Transverse colon (tissue), 4 donors: ENCODE measurements around the gene CDKAL1.
"Not testable (repeated sequence)": the region's sequence is repeated elsewhere in the genome, so short reads cannot be mapped to it uniquely, and the experiment has no call there.

Source experiments
- EP300 ChIP-seq: sonication (generic); formaldehyde crosslinking; IDR thresholded peaks from one replicate; pipeline ENCODE4 v1.6.1; 2017; ENCODE audit warnings: antibody characterized with exemption, low read depth
- POLR2A ChIP-seq: fragments of 450-650 bp; IDR thresholded peaks from one replicate; pipeline ENCODE4 v1.6.1; 2016; ENCODE audit warnings: antibody characterized with exemption, mild to moderate bottlenecking, moderate library complexity
- POLR2AphosphoS5 ChIP-seq, 3 donors: sonication (generic); formaldehyde crosslinking; IDR thresholded peaks; one replicate each; pipeline ENCODE4 v1.6.1; 2016; ENCODE audit warnings: antibody characterized with exemption in 3 of 3
- TF ChIP-seq, protein P1 (sequence below), 5 experiments: fragments of 200-600 bp in 3 of 5; fragments of 450-650 bp in 2 of 5; sonication (generic) in 3 of 5; IDR thresholded peaks; 1 replicate in 2 of 5; 2 replicates in 3 of 5; pipeline ENCODE4 v1.5.1; 2016 to 2017; ENCODE audit warnings: antibody characterized with exemption in 5 of 5, inconsistent platforms in 3 of 5, mild to moderate bottlenecking in 2 of 5, moderate library complexity in 1 of 5

DNA sequence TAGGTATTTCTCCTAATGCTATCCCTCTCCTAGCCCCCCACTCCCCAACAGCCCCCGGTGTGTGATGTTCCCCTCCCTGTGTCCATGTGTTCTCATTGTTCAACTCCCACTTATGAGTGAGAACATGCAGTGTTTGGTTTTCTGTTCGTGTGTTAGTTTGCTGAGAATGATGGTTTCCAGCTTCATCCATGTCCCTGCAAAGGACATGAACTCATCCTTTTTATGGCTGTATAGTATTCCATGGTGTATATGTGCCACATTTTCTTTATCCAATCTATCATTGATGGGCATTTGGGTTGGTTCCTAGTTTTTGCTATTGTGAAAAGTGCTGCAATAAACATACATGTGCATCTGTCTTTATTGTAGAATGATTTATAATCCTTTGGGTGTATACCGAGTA is 56.2 kb downstream of the CDKAL1 start:
- TF ChIP-seq, protein P1, sequence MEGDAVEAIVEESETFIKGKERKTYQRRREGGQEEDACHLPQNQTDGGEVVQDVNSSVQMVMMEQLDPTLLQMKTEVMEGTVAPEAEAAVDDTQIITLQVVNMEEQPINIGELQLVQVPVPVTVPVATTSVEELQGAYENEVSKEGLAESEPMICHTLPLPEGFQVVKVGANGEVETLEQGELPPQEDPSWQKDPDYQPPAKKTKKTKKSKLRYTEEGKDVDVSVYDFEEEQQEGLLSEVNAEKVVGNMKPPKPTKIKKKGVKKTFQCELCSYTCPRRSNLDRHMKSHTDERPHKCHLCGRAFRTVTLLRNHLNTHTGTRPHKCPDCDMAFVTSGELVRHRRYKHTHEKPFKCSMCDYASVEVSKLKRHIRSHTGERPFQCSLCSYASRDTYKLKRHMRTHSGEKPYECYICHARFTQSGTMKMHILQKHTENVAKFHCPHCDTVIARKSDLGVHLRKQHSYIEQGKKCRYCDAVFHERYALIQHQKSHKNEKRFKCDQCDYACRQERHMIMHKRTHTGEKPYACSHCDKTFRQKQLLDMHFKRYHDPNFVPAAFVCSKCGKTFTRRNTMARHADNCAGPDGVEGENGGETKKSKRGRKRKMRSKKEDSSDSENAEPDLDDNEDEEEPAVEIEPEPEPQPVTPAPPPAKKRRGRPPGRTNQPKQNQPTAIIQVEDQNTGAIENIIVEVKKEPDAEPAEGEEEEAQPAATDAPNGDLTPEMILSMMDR (IDR thresholded peaks at IDR 0.05) = not testable (repeated sequence)
- TF ChIP-seq POLR2A; POLR2AphosphoS5 (IDR thresholded peaks at IDR 0.05); EP300: not testable (repeated sequence)
